Measurements from ENCODE around the gene PPP2CA.

- TF ChIP-seq CTCF (IDR thresholded peaks at IDR 0.05) = no peak
- no peak for TF ChIP-seq POLR2A (IDR thresholded peaks at IDR 0.05)
These were observed 76.1 kb downstream of the PPP2CA start for GRCh38 chr5:134149571-134150303.
